MCF 10A (cell line): Measurements from ENCODE around the gene AGAP1. TPM values are rescaled to one million over a fixed set of nuclear protein-coding genes. Genes with fewer than 3 reads are reported as not detected.

ENCODE experiments used
- BruUV-seq: library from RNA; stranded (reverse); fragments of 400-500 nt; replicated peaks from 2 replicates; lab custom pipeline; 2021; lab: Mats Ljungman, UMichigan
- CTCF ChIA-PET: fragments of 300-600 bp; sonication (Branson Sonifier 250); formaldehyde crosslinking; extraction: SDS; loops from one replicate; lab custom pipeline; 2021; ENCODE audit warnings: antibody characterized with exemption, inconsistent platforms; lab: Yijun Ruan, JAX
- POLR2A ChIA-PET: fragments of 300-600, 350-650 bp; sonication (Branson Sonifier 250); formaldehyde crosslinking; extraction: SDS; loops from one replicate; lab custom pipeline; 2020; ENCODE audit warnings: antibody characterized with exemption, inconsistent platforms; lab: Yijun Ruan, JAX
- DNase-seq: peaks from one replicate; pipeline ENCODE4 v3.0.0-alpha.2; 2018; ENCODE audit not compliant: unreplicated experiment
- H3K27ac Mint-ChIP-seq: one replicate; pipeline ENCODE4 v1.8.0; 2022; ENCODE audit warnings: mild to moderate bottlenecking, low read depth, mixed read lengths; ENCODE audit not compliant: unreplicated experiment
- H3K27me3 Mint-ChIP-seq: one replicate; pipeline ENCODE4 v1.8.0; 2022; ENCODE audit warnings: mixed read lengths; ENCODE audit not compliant: insufficient read depth, unreplicated experiment
- H3K36me3 Mint-ChIP-seq: one replicate; pipeline ENCODE4 v1.8.0; 2022; ENCODE audit warnings: mild to moderate bottlenecking, moderate library complexity, mixed read lengths; ENCODE audit not compliant: insufficient read depth, unreplicated experiment
- H3K4me1 Mint-ChIP-seq: one replicate; pipeline ENCODE4 v1.8.0; 2022; ENCODE audit warnings: mixed read lengths; ENCODE audit not compliant: insufficient read depth, unreplicated experiment
- H3K4me3 Mint-ChIP-seq: one replicate; pipeline ENCODE4 v1.8.0; 2022; ENCODE audit warnings: mild to moderate bottlenecking, moderate library complexity, mixed read lengths; ENCODE audit not compliant: unreplicated experiment
- H3K9me3 Mint-ChIP-seq: one replicate; pipeline ENCODE4 v1.8.0; 2022; ENCODE audit warnings: mixed read lengths; ENCODE audit not compliant: unreplicated experiment
- CTCF ChIP-seq: fragments of 200-600 bp; IDR thresholded peaks from one replicate; pipeline ENCODE4 v1.8.0; 2022; ENCODE audit warnings: antibody characterized with exemption, mild to moderate bottlenecking; ENCODE audit not compliant: unreplicated experiment
- intact Hi-C: fragments of 100-400 bp; cut with micrococcal nuclease; formaldehyde crosslinking; loops from 2 replicates; pipeline ENCODE4 v1.14.1; 2022
- total RNA-seq: library from RNA; stranded (reverse); gene quantifications from 2 replicates; pipeline ENCODE4 v1.2.3, GENCODE V29; 2022

The AGAP1 gene
- total RNA-seq, 1 experiment from 2014 or later, result 41.3 TPM

GRCh38 chr2:235992024-235992423 is 498.2 kb downstream of the AGAP1 start:
- TF ChIP-seq CTCF, result no peak
- Mint-ChIP-seq H3K4me1 (peaks cover 5% of the 10 kb centered on the region), H3K36me3 (peaks cover 2% of the 10 kb centered on the region), H3K27me3 (no peaks in the 10 kb centered on the region), H3K4me3 (no peak overlapping the region), H3K9me3 (no peaks in the 10 kb centered on the region), H3K27ac (no peak overlapping the region)
- ChIA-PET POLR2A (no interaction called here), CTCF (interaction anchor here (0.5 kb wide), 1 partner anchor 194 kb away, joined by 3 read pairs; no protein-coding TSS in a partner anchor)
- no TSS peak for BruUV-seq
- no peak for DNase-seq
- intact Hi-C loops, result no loop called here

- CTCF ChIA-PET, result interaction anchor here (0.6 kb wide), 1 partner anchor 186 kb away, joined by 3 read pairs; no protein-coding TSS in a partner anchor
- H3K4me3 Mint-ChIP-seq, result no peak overlapping the region
Observed at GRCh38 chr2:235996419-235996818, 502.6 kb downstream of the AGAP1 start.

GRCh38 chr2:235999011-235999410 is 505.2 kb downstream of the AGAP1 start:
- no TSS peak for BruUV-seq
- no peak overlapping the region for H3K4me3 Mint-ChIP-seq
- no peak for TF ChIP-seq CTCF
- ChIA-PET POLR2A (no interaction called here), CTCF (no interaction called here)
- intact Hi-C loops, result no loop called here
- no peak overlapping the region for H3K27ac Mint-ChIP-seq
- peaks cover 16% of the 10 kb centered on the region for H3K36me3 Mint-ChIP-seq
- H3K9me3 Mint-ChIP-seq, result no peaks in the 10 kb centered on the region
- no peaks in the 10 kb centered on the region for H3K27me3 Mint-ChIP-seq
- no peaks in the 10 kb centered on the region for H3K4me1 Mint-ChIP-seq
- DNase-seq, result no peak

More at GRCh38 chr2:235996419-235996818, 502.6 kb downstream of the AGAP1 start:
- H3K36me3 Mint-ChIP-seq, result peaks cover 8% of the 10 kb centered on the region
- intact Hi-C loops, result no loop called here
- no peaks in the 10 kb centered on the region for H3K27me3 Mint-ChIP-seq
- no peaks in the 10 kb centered on the region for H3K9me3 Mint-ChIP-seq
- POLR2A ChIA-PET, result no interaction called here
- BruUV-seq, result no TSS peak
- TF ChIP-seq CTCF, result no peak
- H3K4me1 Mint-ChIP-seq, result no peaks in the 10 kb centered on the region
- no peak overlapping the region for H3K27ac Mint-ChIP-seq
- DNase-seq, result no peak

GRCh38 chr2:236001166-236001828 is 507.5 kb downstream of the AGAP1 start:
- Mint-ChIP-seq H3K27me3 (no peaks in the 10 kb centered on the region), H3K36me3 (peaks cover 16% of the 10 kb centered on the region), H3K4me3 (no peak overlapping the region), H3K4me1 (no peaks in the 10 kb centered on the region), H3K27ac (no peak overlapping the region), H3K9me3 (no peaks in the 10 kb centered on the region)
- POLR2A ChIA-PET, result no interaction called here
- BruUV-seq, result no TSS peak
- intact Hi-C loops, result no loop called here
- TF ChIP-seq CTCF, result no peak
- no peak for DNase-seq
- CTCF ChIA-PET, result interaction anchor here (0.6 to 1.0 kb wide), 3 partner anchors 19 to 136 kb away, joined by 3 read pairs; no protein-coding TSS in a partner anchor
